Brain microvascular endothelial cell (primary cell): ENCODE data around the gene SULT6B1.

ENCODE experiments used
- DNase-seq: peaks from one replicate; pipeline ENCODE4 v3.0.0-alpha.2; 2020
- H3K27ac ChIP-seq: fragments of 250-450 bp; sonication (Bioruptor Pico); 2 replicates; pipeline ENCODE4 v1.5.1; 2020; ENCODE audit warnings: mild to moderate bottlenecking, moderate library complexity
- H3K27me3 ChIP-seq: fragments of 250-450 bp; sonication (Bioruptor Pico); replicated peaks from 2 replicates; pipeline ENCODE4 v1.5.1; 2020; ENCODE audit warnings: mild to moderate bottlenecking
- H3K36me3 ChIP-seq: fragments of 250-450 bp; sonication (Bioruptor Pico); replicated peaks from 2 replicates; pipeline ENCODE4 v1.5.1; 2020; ENCODE audit warnings: mild to moderate bottlenecking
- H3K4me3 ChIP-seq: 2 replicates; pipeline ENCODE4 v1.5.1; 2011; ENCODE audit warnings: low read depth, mild to moderate bottlenecking, control low read depth, low read length, moderate library complexity
- CTCF ChIP-seq: IDR thresholded peaks from 2 replicates; pipeline ENCODE4 v1.5.1; 2011; ENCODE audit warnings: low read depth, mild to moderate bottlenecking, moderate library complexity, low read length, control low read depth, inconsistent platforms; ENCODE audit errors: missing control alignments
- in situ Hi-C: cut with HindIII; loops from 2 replicates; pipeline ENCODE4 v1.10.0; 2017; ENCODE audit warnings: low sequenced_read_pairs, low pct_ligation_motif_present

SULT6B1 gene

GRCh38 chr2:37188570-37188969 is at the start of gene SULT6B1:
Gene SULT6B1 (minus strand): TSS chr2:37188670. CDS start chr2:37188640, 30 bp downstream.
- H3K27ac ChIP-seq, result peak within 1 kb of the TSS; percentile 4
- no peak within 1 kb of the TSS for H3K4me3 ChIP-seq
- no peak for DNase-seq
- no peaks in the 10 kb centered on the region for H3K27me3 ChIP-seq
- no peaks in the 10 kb centered on the region for H3K36me3 ChIP-seq
- TF ChIP-seq CTCF, result no peak
- in situ Hi-C loops, result no loop called here

GRCh38 chr2:37232131-37232933 is 43.9 kb upstream of the SULT6B1 start:
- peaks cover 4% of the 10 kb centered on the region for H3K36me3 ChIP-seq
- in situ Hi-C loops, result no loop called here
- no peak for TF ChIP-seq CTCF
- H3K4me3 ChIP-seq, result peak overlapping the region; percentile 95
- H3K27me3 ChIP-seq, result no peaks in the 10 kb centered on the region
- DNase-seq, result no peak
- peak overlapping the region; percentile 97 for H3K27ac ChIP-seq

- in situ Hi-C loops, result no loop called here
- Histone ChIP-seq H3K4me3 (peak within 1 kb of the TSS; percentile 95), H3K36me3 (peaks cover 4% of the 10 kb centered on the region), H3K27me3 (no peaks in the 10 kb centered on the region), H3K27ac (peak within 1 kb of the TSS; percentile 97)
- no peak for TF ChIP-seq CTCF
- peak; percentile 92 for DNase-seq
These were observed 43.0 kb upstream of the SULT6B1 start, which contains the start of the genes CEBPZ and NDUFAF7 for GRCh38 chr2:37231241-37232130. Gene CEBPZ (minus strand): TSS chr2:37231596. CDS start chr2:37231567, 29 bp downstream. Gene NDUFAF7 (plus strand): TSS chr2:37231658. CDS start chr2:37231706, 48 bp downstream.

GRCh38 chr2:37230581-37230980 is 42.1 kb upstream of the SULT6B1 start:
- TF ChIP-seq CTCF, result no peak
- Histone ChIP-seq H3K36me3 (peaks cover 2% of the 10 kb centered on the region), H3K27ac (peak overlapping the region; percentile 97), H3K4me3 (peak overlapping the region; percentile 95), H3K27me3 (no peaks in the 10 kb centered on the region)
- in situ Hi-C loops, result no loop called here
- no peak for DNase-seq

- Histone ChIP-seq H3K36me3 (peaks cover 4% of the 10 kb centered on the region), H3K27ac (no peak overlapping the region), H3K27me3 (no peaks in the 10 kb centered on the region), H3K4me3 (no peak overlapping the region)
- DNase-seq, result no peak
- TF ChIP-seq CTCF, result no peak
- in situ Hi-C loops, result no loop called here
These were observed 40.3 kb upstream of the SULT6B1 start for GRCh38 chr2:37228788-37229187.
